GM18858 (cell line): Measurements from ENCODE around the gene PRR12.

ENCODE experiments used
- ATAC-seq: cut with Tn5 transposase; IDR thresholded peaks from one replicate; pipeline ENCODE4 v1.9.1; 2021; ENCODE audit not compliant: unreplicated experiment

Gene PRR12

DNA sequence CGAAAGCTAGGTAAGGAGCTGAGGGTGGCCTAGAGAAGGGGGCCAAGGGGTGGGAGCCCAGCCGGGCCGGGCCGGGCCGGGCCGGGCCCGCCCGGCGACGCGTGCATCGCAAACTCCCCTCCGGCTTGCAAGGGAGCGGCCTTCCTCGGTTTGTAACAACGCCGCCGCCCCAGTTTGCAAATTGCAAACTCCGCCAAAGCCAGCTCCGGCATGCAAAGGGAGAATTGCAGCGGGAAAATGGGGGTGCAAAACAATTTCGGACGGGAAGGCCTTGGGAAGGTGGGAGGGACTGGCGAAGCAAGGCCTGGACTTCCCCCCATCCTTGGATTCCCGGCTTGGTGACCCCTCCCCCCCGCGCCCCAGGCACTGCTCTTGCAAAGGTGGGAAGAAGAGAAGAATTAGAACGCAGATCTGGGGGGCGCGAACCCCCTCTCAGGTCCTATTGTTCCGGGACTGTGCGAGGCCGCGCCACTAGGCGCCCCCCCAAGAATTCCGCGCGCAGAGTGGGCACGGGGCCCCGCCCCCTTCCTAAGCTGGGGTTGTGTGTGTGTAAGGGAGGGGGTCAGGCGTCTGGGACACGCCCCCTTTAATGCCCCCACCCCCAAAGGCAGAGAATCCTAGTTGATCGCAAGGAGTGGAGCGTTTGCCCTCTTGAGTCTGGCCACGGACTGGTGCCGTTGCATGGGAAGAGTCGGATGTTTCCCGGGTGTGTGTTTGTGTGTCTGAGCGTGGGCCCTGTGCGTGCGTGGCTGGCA lies 926 bp downstream of the PRR12 start:
- no peak for ATAC-seq

DNA sequence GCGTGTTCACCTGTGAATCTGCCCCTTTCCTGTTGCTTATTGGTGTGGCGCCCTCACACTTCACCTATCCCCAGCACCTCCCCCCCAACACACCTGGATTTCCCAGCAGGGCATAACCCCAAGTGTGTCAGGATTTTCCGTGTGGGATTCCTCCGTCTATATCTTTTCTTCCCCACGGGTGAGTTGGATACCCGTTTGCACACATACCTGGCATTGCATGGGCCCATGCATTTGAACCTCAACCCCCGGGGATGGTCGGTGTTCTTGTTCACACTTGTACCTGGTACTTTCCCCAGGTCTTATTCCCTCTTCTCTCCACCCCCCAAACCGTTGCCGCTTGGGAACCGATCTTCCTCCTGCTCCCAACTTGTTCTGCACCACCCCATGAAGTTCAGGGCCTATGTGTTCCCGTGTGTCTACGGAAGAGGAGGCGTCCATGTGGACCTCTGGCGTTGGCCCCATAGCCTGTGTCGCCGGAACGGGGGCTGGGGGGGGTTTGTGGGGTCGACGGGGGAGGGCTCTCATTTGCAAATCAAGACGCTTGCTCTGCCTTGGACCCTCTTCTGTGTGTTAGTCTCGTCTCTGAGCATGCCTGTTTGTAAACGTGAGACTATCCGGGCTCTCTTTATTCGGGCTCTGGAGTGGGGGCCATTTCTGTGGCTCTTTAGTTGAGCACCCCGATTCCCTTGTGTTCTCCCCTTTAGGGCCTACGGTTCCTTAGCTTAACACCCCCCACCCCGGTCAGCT lies 1.7 kb downstream of the PRR12 start:
- ATAC-seq, result no peak

DNA sequence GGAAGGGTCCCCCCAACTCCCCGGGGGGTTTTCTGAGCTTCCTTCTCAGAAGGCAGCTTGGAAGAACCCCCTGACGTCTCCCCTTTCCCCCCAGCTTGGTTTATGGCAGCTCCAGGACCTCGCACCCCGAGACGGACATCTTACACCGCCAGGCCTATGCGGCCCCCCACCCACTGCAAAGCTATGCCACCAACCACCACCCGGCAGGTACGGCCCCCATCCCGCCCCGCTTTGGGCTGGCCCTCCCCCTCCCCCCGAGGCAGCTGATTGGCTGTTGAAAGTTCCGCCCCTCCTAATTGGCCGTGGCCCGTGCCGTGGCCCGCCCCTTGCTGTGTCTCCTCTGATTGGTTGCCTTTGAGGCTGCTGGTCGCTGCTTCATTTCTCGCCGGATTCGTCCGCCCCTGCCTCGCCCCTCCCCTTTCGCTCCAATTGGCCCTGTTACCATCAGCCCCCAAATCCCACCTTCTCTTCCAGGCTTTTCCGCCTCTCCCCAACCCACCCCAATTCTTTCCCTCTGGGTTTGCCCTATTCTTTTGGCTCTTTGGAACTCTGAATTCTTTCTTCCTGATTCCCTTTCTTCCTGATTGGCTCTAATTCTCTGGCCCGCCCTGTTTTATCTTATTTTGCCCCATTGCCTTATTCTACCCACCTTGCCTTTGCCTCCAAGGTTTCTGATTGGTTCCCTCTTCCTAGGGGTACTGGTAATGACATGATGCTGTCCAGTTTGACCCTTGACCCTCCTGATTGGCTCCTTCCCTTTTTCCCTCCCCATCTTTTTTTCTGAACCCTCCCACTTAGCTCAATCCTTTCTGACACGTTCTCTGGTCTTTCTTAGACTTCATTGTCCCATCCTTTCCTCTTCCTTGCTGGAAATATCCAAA lies 2.5 kb downstream of the PRR12 start:
- ATAC-seq, result no peak

DNA sequence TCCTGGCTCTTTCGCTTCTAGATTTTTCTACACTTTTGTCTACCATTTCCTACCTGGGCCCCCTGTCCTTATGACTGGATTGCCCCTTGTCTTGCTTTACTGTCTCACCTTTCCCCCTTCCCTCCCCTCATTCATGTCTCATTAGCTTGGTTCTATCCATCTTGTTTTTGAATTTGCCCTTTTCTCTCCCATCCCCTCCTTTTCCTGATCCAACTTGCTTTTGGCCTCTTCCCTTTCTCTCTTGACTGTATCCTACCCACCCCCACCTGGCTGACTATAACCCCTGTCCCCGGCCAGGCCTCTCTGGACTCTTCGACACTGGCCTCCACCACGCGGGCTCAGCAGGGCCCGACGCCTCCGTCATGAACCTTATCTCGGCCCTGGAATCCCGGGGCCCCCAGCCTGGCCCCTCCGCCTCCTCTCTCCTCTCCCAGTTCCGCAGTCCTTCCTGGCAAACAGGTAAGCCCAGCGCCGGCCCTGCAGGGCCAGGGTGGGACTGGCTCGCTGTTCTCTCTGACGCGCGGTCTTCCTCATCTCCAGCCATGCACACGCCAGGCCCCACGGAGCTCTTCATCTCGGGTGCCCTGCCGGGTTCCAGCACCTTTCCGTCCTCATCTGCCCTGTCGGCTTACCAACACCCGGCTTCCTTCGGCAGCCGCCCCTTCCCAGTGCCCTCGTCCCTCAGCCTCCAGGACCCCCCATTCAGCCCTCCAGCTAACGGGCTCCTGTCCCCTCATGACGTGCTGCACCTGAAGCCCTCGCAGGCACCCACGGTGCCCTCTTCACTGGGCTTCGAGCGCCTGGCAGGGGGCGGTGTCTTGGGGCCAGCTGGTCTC lies 3.4 kb downstream of the PRR12 start:
- ATAC-seq, result no peak

GRCh38 chr19:49594993-49595818 lies 4.2 kb downstream of the PRR12 start:
- no peak for ATAC-seq

DNA sequence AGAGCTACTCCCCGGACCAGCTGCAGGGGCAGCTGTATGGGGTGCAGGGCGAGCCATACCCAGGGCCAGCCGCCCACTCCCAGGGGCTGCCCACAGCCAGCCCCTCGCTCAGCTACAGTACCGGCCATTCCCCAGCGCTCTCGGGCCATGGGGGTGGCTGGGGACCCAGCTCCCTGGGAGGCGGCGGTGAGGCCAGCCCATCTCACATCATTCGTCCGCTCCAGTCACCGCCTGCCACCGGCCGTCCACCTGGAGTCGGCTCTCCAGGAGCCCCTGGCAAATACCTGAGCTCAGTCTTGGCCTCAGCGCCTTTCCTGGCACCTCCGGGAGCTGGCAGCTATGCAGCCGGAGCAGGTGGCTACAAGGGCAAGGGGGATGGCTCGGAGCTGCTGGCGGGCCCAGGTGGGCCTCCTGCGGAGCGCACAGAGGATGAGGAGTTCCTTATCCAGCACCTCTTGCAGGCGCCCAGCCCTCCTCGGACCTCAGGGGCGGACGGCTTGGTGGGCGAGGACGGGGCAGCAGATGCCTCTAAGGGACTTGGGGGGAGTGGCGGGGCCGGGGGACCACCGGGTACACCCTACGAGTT lies 4.9 kb downstream of the PRR12 start:
- ATAC-seq, result no peak

GRCh38 chr19:49596407-49596806 lies 5.4 kb downstream of the PRR12 start:
- no peak for ATAC-seq

DNA sequence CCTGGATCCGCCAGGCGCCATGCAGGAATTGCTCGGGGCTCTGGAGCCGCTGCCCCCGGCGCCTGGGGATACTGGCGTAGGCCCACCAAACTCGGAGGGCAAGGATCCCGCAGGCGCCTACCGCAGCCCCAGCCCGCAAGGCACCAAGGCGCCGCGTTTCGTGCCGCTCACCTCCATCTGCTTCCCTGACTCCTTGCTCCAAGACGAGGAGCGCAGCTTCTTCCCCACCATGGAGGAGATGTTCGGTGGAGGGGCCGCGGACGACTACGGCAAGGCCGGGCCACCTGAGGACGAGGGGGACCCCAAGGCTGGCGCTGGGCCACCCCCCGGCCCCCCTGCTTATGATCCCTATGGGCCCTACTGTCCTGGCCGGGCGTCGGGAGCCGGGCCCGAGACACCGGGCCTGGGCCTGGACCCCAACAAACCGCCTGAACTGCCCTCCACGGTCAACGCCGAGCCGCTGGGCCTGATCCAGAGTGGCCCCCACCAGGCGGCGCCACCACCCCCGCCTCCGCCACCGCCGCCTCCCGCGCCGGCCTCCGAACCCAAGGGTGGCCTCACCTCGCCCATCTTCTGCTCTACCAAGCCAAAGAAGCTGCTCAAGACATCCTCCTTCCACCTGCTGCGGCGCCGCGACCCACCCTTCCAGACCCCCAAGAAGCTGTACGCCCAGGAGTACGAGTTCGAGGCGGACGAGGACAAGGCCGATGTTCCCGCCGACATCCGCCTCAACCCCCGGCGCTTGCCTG lies 6.1 kb downstream of the PRR12 start:
- ATAC-seq, result no peak

DNA sequence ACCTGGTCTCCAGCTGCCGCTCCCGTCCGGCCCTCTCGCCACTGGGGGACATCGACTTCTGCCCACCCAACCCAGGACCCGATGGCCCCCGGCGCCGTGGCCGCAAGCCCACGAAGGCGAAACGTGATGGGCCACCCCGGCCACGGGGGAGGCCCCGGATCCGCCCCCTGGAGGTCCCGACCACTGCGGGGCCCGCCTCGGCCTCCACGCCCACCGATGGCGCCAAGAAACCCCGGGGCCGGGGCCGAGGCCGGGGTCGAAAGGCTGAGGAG lies 6.7 kb downstream of the PRR12 start:
- ATAC-seq, result no peak

GRCh38 chr19:49599378-49600295 lies 8.7 kb downstream of the PRR12 start:
- ATAC-seq, result no peak

- ATAC-seq, result no peak
Observed at GRCh38 chr19:49601482-49602038, 10.6 kb downstream of the PRR12 start.

- no peak for ATAC-seq
Observed at GRCh38 chr19:49602806-49603205, 11.8 kb downstream of the PRR12 start.

- no peak for ATAC-seq
Observed at GRCh38 chr19:49605605-49606004, 14.6 kb downstream of the PRR12 start.

- no peak for ATAC-seq
Observed at GRCh38 chr19:49609499-49610092, 18.6 kb downstream of the PRR12 start.

DNA sequence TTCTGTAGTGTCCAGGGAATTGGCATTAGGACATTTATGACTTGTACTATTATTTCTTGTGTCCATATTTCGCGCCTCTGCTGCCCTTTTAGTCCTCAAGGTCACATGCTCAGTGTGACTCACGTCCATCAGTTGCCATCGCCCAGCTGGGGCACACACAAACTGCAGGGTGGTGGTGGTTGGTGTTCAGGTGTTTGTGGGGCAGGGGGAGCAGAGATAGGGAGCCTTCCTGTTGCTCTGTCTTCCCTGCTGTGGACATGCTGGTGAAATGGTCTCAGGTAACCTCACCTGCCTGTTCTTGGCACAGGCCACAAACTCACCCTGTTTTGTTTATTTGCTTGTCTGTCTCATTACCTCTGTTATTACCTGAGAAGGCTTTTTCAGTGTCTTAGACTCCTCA lies 22.4 kb downstream of the PRR12 start:
- ATAC-seq, result no peak

DNA sequence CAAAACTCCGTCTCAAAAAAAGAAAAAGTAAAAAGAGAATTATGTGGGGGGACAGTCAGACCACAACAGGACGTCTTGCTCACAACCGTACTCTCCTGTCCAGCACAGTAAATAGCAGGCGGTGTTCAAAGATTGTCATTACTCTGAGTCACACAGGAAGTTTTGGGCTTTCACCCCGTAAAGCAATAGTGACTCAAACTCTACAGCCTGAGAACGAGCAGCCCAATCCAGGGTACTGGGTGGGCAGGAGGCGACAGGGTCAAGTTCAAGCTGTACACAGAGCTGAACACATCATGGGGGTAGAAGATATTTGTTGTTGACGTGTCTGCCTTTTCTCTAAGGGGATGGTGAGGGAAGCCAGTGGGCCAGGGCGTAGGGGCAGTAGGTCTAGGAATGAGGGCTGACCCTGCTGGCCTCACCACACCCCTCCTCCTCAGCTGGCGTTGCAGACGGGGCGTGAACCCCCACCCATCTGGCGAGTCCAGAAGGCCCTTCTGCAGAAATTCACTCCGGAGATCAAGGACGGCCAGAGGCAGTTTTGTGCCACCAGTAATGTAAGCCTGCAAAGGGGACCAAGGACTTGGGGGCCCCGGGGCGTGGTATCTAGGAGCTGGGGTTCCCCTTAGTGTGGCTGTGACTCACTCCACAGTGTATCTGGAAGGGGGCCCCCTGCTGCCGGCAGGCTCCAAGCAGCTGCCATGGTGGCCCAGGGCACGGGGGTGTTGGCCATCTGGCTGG lies 23.3 kb downstream of the PRR12 start:
- ATAC-seq, result no peak

DNA sequence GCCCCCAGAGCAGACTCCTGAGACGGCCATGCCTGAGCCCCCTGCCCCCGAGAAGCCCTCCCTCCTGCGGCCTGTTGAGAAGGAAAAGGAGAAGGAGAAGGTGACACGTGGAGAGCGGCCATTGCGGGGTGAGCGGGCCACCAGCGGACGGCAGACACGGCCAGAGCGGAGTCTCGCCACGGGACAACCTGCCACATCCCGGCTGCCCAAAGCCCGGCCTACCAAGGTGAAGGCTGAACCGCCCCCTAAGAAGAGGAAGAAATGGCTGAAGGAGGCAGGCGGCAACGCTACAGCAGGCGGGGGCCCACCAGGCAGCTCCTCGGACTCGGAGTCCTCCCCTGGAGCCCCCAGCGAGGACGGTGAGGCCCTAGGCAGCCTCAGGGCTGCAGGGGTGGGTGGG lies 24.9 kb downstream of the PRR12 start:
- ATAC-seq, result no peak
